GM12878 (cell line): ENCODE results near the gene CD53.

Source experiments
- NBN ChIP-seq: fragments of 450-650 bp; IDR thresholded peaks from 2 replicates; pipeline ENCODE4 v1.6.1; 2016
- SIN3A ChIP-seq: IDR thresholded peaks from 2 replicates; pipeline ENCODE4 v1.6.1; 2012; ENCODE audit warnings: low read depth, low read length, improper control_type of control experiment
- SPI1 ChIP-seq: IDR thresholded peaks from 2 replicates; pipeline ENCODE4 v1.6.1; 2011; ENCODE audit warnings: low read depth, mild to moderate bottlenecking, low read length, moderate library complexity, borderline replicate concordance; ENCODE audit not compliant: insufficient read depth
- ZNF274 ChIP-seq: IDR thresholded peaks from one replicate; pipeline ENCODE4 v1.8.0; 2011; ENCODE audit not compliant: insufficient read length, insufficient read depth

DNA sequence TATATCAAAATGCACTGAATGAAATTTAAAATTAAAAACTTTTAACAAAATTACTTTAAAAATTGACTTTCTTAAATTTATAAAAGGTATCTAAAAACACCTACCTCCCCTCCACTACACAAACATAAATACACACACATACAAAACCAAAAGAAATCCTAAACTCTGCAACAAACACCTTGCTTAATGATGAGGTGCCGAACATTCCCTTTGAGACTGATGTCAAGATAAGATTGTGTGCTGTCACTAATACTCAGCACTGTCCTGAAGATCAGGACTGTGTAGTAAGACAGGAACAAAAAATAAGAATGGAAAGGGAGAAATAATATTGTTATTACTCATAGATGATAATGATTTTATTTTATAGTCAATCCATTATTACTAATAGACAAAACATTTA lies 45.1 kb downstream of the CD53 start:
- TF ChIP-seq SIN3A (no peak), SPI1 (no peak), NBN (no peak), ZNF274 (no peak)
